ENCODE results near the gene CTSS. TPM values are rescaled to one million over a fixed set of nuclear protein-coding genes. Genes with fewer than 3 reads are reported as not detected.
"Not testable (repeated sequence)": the region's sequence is repeated elsewhere in the genome, so short reads cannot be mapped to it uniquely, and the experiment has no call there.

CTSS gene
- total RNA-seq, 1 experiment from 2014 or later, result not detected

- DNase-seq (ENCODE audit: low spot score), result no peak
- in situ Hi-C loops (cut with HindIII; ENCODE audit: low sequenced_read_pairs), result no loop called here
These were observed 12.8 kb upstream of the CTSS start for GRCh38 chr1:150778409-150778808.

GRCh38 chr1:150777544-150777943 is 12.0 kb upstream of the CTSS start:
- in situ Hi-C loops (cut with HindIII; ENCODE audit: low sequenced_read_pairs), result no loop called here
- DNase-seq (ENCODE audit: low spot score), result no peak

- DNase-seq (ENCODE audit: low spot score), result not testable (repeated sequence)
These were observed 10.4 kb upstream of the CTSS start for GRCh38 chr1:150775931-150776505.

GRCh38 chr1:150775276-150775675 is 9.7 kb upstream of the CTSS start:
- DNase-seq (ENCODE audit: low spot score), result no peak
- in situ Hi-C loops (cut with HindIII; ENCODE audit: low sequenced_read_pairs), result no loop called here

More at GRCh38 chr1:150775931-150776505, 10.4 kb upstream of the CTSS start:
- in situ Hi-C loops (cut with HindIII; ENCODE audit: low sequenced_read_pairs), result not testable (repeated sequence)

- in situ Hi-C loops (cut with HindIII; ENCODE audit: low sequenced_read_pairs), result no loop called here
- DNase-seq (ENCODE audit: low spot score), result no peak
These were observed 6.7 kb upstream of the CTSS start for GRCh38 chr1:150772326-150772725.

- DNase-seq (ENCODE audit: low spot score); in situ Hi-C loops (cut with HindIII; ENCODE audit: low sequenced_read_pairs): not testable (repeated sequence)
These were observed 2.1 kb upstream of the CTSS start for GRCh38 chr1:150767704-150768103.

- in situ Hi-C loops (cut with HindIII; ENCODE audit: low sequenced_read_pairs); DNase-seq (ENCODE audit: low spot score): not testable (repeated sequence)
These were observed 361 bp upstream of the CTSS start for GRCh38 chr1:150765977-150766301.

- DNase-seq (ENCODE audit: low spot score), result no peak
- in situ Hi-C loops (cut with HindIII; ENCODE audit: low sequenced_read_pairs), result no loop called here
These were observed 919 bp downstream of the CTSS start for GRCh38 chr1:150764617-150765101.

GRCh38 chr1:150763018-150763417 is 2.6 kb downstream of the CTSS start:
- in situ Hi-C loops (cut with HindIII; ENCODE audit: low sequenced_read_pairs), result no loop called here

GRCh38 chr1:150762552-150762951 is 3.0 kb downstream of the CTSS start:
- DNase-seq (ENCODE audit: low spot score), result no peak
- in situ Hi-C loops (cut with HindIII; ENCODE audit: low sequenced_read_pairs), result no loop called here

More at GRCh38 chr1:150763018-150763417, 2.6 kb downstream of the CTSS start:
- no peak for DNase-seq (ENCODE audit: low spot score)

GRCh38 chr1:150761801-150762200 is 3.8 kb downstream of the CTSS start:
- no peak for DNase-seq (ENCODE audit: low spot score)
- in situ Hi-C loops (cut with HindIII; ENCODE audit: low sequenced_read_pairs), result no loop called here

GRCh38 chr1:150760013-150760412 is 5.6 kb downstream of the CTSS start:
- DNase-seq (ENCODE audit: low spot score), result no peak
- in situ Hi-C loops (cut with HindIII; ENCODE audit: low sequenced_read_pairs), result no loop called here

GRCh38 chr1:150753416-150753815 is 12.2 kb downstream of the CTSS start:
- in situ Hi-C loops (cut with HindIII; ENCODE audit: low sequenced_read_pairs), result no loop called here
- DNase-seq (ENCODE audit: low spot score), result no peak

GRCh38 chr1:150751443-150751842 is 14.1 kb downstream of the CTSS start:
- DNase-seq (ENCODE audit: low spot score), result no peak
- in situ Hi-C loops (cut with HindIII; ENCODE audit: low sequenced_read_pairs), result no loop called here

GRCh38 chr1:150749720-150750311 is 15.8 kb downstream of the CTSS start:
- in situ Hi-C loops (cut with HindIII; ENCODE audit: low sequenced_read_pairs), result no loop called here
- DNase-seq (ENCODE audit: low spot score), result no peak

- in situ Hi-C loops (cut with HindIII; ENCODE audit: low sequenced_read_pairs), result no loop called here
- DNase-seq (ENCODE audit: low spot score), result no peak
These were observed 16.5 kb downstream of the CTSS start for GRCh38 chr1:150748878-150749719.

- in situ Hi-C loops (cut with HindIII; ENCODE audit: low sequenced_read_pairs), result no loop called here
- DNase-seq (ENCODE audit: low spot score), result no peak
These were observed 35.4 kb downstream of the CTSS start for GRCh38 chr1:150730130-150730721.

GRCh38 chr1:150724336-150724735 is 41.2 kb downstream of the CTSS start:
- in situ Hi-C loops (cut with HindIII; ENCODE audit: low sequenced_read_pairs), result no loop called here
- no peak for DNase-seq (ENCODE audit: low spot score)

- no peak for DNase-seq (ENCODE audit: low spot score)
- in situ Hi-C loops (cut with HindIII; ENCODE audit: low sequenced_read_pairs), result no loop called here
These were observed 44.9 kb downstream of the CTSS start, which contains the start of gene HORMAD1 for GRCh38 chr1:150720703-150721102. Gene HORMAD1 (minus strand): TSS chr1:150720895. CDS start chr1:150719505, 1,390 bp downstream.

GRCh38 chr1:150720098-150720497 is 45.5 kb downstream of the CTSS start:
- in situ Hi-C loops (cut with HindIII; ENCODE audit: low sequenced_read_pairs), result no loop called here
- DNase-seq (ENCODE audit: low spot score), result no peak

Data from G401 (cell line).